ENCODE measurements around the gene SEMA3C. TPM values are rescaled to one million over a fixed set of nuclear protein-coding genes. Genes with fewer than 3 reads are reported as not detected.

Gene SEMA3C
- polyA plus RNA-seq, 1 experiment = 64.1 TPM

GRCh38 chr7:80823057-80823456, 95.8 kb downstream of the SEMA3C start:
- ChIA-PET CTCF (interaction anchor here (0.9 kb wide), 1 partner anchor 28 kb away, joined by 3 read pairs; no protein-coding TSS in a partner anchor), POLR2A (no interaction called here)
- Histone ChIP-seq H3K36me3 (ENCODE audit: control insufficient read depth, insufficient read depth, low read length) (no peaks in the 10 kb centered on the region), H3K4me3 (ENCODE audit: low read depth, low read length) (no peak overlapping the region), H3K27me3 (ENCODE audit: control insufficient read depth, insufficient read depth, low read length) (no peaks in the 10 kb centered on the region)
- TF ChIP-seq, protein P1, sequence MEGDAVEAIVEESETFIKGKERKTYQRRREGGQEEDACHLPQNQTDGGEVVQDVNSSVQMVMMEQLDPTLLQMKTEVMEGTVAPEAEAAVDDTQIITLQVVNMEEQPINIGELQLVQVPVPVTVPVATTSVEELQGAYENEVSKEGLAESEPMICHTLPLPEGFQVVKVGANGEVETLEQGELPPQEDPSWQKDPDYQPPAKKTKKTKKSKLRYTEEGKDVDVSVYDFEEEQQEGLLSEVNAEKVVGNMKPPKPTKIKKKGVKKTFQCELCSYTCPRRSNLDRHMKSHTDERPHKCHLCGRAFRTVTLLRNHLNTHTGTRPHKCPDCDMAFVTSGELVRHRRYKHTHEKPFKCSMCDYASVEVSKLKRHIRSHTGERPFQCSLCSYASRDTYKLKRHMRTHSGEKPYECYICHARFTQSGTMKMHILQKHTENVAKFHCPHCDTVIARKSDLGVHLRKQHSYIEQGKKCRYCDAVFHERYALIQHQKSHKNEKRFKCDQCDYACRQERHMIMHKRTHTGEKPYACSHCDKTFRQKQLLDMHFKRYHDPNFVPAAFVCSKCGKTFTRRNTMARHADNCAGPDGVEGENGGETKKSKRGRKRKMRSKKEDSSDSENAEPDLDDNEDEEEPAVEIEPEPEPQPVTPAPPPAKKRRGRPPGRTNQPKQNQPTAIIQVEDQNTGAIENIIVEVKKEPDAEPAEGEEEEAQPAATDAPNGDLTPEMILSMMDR (IDR thresholded peaks at IDR 0.05; ENCODE audit: insufficient read depth, low read depth, low read length) = no peak
- no peak for DNase-seq (ENCODE audit: low read depth)

- TF ChIP-seq, protein P1 (IDR thresholded peaks at IDR 0.05; ENCODE audit: insufficient read depth, low read depth, low read length) = no peak
- no peak for DNase-seq (ENCODE audit: low read depth)
- CTCF ChIA-PET = no interaction called here
- POLR2A ChIA-PET = no interaction called here
- H3K36me3 ChIP-seq (ENCODE audit: control insufficient read depth, insufficient read depth, low read length) = no peaks in the 10 kb centered on the region
- H3K4me3 ChIP-seq (ENCODE audit: low read depth, low read length) = no peak overlapping the region
- H3K27me3 ChIP-seq (ENCODE audit: control insufficient read depth, insufficient read depth, low read length) = no peaks in the 10 kb centered on the region
Observed at GRCh38 chr7:80821771-80822319, 97.0 kb downstream of the SEMA3C start.

GRCh38 chr7:80819503-80819902, 99.3 kb downstream of the SEMA3C start:
- TF ChIP-seq, protein P1 (IDR thresholded peaks at IDR 0.05; ENCODE audit: insufficient read depth, low read depth, low read length) = no peak
- Histone ChIP-seq H3K27me3 (ENCODE audit: control insufficient read depth, insufficient read depth, low read length) (no peaks in the 10 kb centered on the region), H3K4me3 (ENCODE audit: low read depth, low read length) (no peak overlapping the region), H3K36me3 (ENCODE audit: control insufficient read depth, insufficient read depth, low read length) (no peaks in the 10 kb centered on the region)
- DNase-seq (ENCODE audit: low read depth) = no peak
- ChIA-PET CTCF (no interaction called here), POLR2A (no interaction called here)

GRCh38 chr7:80818181-80818580, 100.7 kb downstream of the SEMA3C start:
- ChIA-PET POLR2A (no interaction called here), CTCF (no interaction called here)
- TF ChIP-seq, protein P1 (IDR thresholded peaks at IDR 0.05; ENCODE audit: insufficient read depth, low read depth, low read length) = no peak
- no peaks in the 10 kb centered on the region for H3K36me3 ChIP-seq (ENCODE audit: control insufficient read depth, insufficient read depth, low read length)
- no peaks in the 10 kb centered on the region for H3K27me3 ChIP-seq (ENCODE audit: control insufficient read depth, insufficient read depth, low read length)
- DNase-seq (ENCODE audit: low read depth) = no peak
- H3K4me3 ChIP-seq (ENCODE audit: low read depth, low read length) = no peak overlapping the region

GRCh38 chr7:80816806-80817205, 102.0 kb downstream of the SEMA3C start:
- no peak for DNase-seq (ENCODE audit: low read depth)
- H3K27me3 ChIP-seq (ENCODE audit: control insufficient read depth, insufficient read depth, low read length) = no peaks in the 10 kb centered on the region
- CTCF ChIA-PET = no interaction called here
- no peak overlapping the region for H3K4me3 ChIP-seq (ENCODE audit: low read depth, low read length)
- no peaks in the 10 kb centered on the region for H3K36me3 ChIP-seq (ENCODE audit: control insufficient read depth, insufficient read depth, low read length)
- TF ChIP-seq, protein P1 (IDR thresholded peaks at IDR 0.05; ENCODE audit: insufficient read depth, low read depth, low read length) = no peak
- POLR2A ChIA-PET = interaction anchor here (0.7 kb wide), 1 partner anchor 102 kb away, joined by 5 read pairs; the partner anchor contains the start of gene SEMA3C

Data from BJ (cell line).